Stimulated activated CD4-positive, alpha-beta T cell treated with anti-CD3 and anti-CD28 coated beads, Interleukin-15, amount 100 ng/mL, for 48 hours (primary cell): ENCODE data around the gene STK31.
"Not testable (repeated sequence)": the region's sequence is repeated elsewhere in the genome, so short reads cannot be mapped to it uniquely, and the experiment has no call there.

Experiments used
- DNase-seq, 2 donors: peaks; one replicate each; pipeline ENCODE4 v3.0.0-alpha.2; 2020; ENCODE audit warnings: low read depth in 2 of 2

STK31 gene, protein sequence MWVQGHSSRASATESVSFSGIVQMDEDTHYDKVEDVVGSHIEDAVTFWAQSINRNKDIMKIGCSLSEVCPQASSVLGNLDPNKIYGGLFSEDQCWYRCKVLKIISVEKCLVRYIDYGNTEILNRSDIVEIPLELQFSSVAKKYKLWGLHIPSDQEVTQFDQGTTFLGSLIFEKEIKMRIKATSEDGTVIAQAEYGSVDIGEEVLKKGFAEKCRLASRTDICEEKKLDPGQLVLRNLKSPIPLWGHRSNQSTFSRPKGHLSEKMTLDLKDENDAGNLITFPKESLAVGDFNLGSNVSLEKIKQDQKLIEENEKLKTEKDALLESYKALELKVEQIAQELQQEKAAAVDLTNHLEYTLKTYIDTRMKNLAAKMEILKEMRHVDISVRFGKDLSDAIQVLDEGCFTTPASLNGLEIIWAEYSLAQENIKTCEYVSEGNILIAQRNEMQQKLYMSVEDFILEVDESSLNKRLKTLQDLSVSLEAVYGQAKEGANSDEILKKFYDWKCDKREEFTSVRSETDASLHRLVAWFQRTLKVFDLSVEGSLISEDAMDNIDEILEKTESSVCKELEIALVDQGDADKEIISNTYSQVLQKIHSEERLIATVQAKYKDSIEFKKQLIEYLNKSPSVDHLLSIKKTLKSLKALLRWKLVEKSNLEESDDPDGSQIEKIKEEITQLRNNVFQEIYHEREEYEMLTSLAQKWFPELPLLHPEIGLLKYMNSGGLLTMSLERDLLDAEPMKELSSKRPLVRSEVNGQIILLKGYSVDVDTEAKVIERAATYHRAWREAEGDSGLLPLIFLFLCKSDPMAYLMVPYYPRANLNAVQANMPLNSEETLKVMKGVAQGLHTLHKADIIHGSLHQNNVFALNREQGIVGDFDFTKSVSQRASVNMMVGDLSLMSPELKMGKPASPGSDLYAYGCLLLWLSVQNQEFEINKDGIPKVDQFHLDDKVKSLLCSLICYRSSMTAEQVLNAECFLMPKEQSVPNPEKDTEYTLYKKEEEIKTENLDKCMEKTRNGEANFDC

DNA sequence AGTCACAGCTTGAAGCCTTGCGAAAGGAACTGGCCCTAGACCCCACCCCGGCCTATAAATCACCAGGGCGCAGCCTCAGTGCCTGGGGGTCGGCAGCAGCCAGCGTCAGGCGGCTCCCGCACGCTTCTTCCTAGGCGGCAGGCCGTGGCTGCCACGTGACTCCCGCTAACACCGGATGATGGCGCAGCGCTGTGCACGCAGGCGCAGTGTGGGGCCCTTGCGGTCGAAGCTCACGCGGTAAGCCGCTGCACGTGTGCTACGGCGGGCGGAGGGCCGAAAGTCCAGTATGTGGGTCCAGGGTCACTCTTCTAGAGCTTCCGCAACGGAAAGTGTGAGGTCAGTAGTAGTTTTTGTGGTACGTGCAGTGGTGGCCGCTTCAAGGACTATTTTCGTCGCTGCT lies at the start of gene STK31:
Gene STK31 (plus strand): TSS at position 220 of the 400 bp plus-strand sequence. CDS start 67 bp downstream, at position 287.
- no peak for DNase-seq

DNA sequence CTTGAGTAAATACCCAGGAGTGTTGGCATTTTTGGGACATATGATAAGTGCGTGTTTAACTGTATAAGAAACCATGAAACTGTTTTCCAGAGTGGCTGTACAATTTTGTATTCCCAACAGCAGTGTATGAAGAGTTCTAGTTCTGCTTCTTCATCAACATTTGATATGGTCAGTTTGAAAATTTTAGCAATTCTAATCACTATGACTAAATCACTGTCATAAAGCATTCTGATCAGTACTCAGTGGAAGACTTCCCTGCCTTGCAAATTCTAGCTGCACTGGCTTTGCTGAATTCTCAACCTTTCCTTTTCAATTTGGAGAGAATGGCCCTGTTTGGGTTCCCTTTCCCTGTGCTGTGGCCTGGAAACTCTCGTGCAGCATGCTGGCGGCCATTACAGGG lies 48.6 kb upstream of the STK31 start:
- DNase-seq = no peak

DNA sequence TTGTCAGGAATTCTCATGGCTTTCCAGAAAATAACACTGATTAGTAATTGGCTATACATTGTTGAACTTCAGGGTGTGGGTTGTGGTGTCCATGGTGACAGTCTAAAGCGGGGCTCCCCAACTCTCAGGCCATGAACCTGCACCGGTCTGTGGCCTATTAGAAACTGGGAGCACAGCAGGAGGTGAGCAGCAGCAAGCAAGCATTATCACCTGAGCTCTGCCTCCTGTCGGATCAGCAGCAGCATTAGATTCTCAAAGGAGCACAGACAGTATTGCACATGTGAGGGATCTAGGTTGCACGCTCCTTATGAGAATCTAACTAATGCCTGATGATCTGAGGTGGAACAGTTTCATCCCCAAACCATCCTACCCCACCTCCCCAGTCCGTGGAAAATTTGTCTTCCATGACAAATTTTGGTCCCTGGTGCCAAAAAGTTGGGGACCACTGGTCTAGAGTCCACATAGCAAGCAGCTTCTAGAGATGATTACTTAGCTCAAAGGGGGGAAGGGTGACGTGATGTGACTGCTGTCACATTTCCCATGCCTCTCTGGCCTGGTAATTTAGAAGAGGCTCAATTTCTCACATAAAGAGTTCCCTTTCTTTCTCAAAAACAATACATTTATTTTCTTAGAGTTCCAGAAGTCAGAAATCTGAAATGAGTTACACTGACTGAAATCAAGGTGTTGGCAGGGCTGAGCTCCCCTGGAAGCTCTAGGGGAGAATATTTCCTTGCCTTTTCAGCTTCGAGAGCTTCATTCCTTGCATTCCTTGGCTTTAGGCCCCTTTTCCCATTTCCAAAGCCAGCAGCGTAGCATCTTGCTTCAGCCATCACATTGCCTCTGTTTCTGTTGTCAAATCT lies 47.7 kb upstream of the STK31 start:
- DNase-seq = no peak

DNA sequence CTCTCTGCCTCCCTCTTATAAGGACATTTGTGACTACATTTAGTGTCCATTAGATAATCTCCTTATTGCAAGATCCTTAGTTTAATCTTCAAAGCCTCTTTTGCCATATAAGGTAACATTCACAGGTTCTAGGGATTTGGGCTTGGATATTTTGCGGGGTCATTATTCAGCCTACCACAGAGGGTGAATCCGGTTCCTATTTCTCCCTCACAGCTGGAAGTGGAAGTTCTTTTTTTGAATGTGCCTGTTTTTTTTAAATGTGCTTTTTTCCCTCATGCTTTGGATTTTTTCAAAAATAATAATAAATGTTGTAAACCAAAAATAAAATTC lies 47.1 kb upstream of the STK31 start:
- DNase-seq = no peak

DNA sequence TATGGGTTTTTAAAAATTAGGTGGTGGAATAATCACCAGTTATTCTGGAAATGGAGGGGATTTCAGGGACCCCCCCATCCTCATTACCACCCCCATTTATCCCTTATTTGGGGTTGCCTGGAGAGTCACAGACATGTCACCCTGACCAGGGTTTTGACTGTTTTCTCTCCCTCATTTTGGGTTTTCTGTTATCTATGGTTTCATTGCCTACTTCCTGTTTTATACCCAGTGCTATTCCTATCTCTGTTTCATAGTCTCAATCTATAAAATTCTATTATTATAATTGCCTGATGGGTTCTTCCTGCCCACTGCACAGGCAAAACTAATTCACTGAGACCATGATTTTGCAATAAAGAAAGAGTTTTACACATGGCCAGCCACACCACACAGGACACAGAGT lies 45.9 kb upstream of the STK31 start:
- no peak for DNase-seq

DNA sequence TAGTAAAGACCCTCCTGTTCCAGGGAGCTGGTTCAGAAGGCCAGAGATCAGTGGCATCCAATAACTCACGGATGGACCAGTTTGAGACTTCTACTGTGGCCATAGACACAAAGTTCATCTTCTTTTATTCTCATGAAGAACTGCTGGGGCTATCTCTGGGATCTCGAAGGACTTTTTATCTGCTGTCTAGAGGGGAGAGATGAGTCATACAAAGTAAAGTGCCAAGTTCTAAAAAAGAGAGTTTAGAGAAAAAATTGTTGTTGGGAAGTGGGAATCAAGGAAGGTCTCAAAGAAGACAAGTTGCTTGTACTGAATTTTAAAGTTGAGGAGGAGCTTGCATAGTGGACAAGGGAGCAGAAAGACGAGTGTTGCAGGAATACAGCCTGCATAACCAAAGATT lies 38.0 kb upstream of the STK31 start:
- DNase-seq = no peak

DNA sequence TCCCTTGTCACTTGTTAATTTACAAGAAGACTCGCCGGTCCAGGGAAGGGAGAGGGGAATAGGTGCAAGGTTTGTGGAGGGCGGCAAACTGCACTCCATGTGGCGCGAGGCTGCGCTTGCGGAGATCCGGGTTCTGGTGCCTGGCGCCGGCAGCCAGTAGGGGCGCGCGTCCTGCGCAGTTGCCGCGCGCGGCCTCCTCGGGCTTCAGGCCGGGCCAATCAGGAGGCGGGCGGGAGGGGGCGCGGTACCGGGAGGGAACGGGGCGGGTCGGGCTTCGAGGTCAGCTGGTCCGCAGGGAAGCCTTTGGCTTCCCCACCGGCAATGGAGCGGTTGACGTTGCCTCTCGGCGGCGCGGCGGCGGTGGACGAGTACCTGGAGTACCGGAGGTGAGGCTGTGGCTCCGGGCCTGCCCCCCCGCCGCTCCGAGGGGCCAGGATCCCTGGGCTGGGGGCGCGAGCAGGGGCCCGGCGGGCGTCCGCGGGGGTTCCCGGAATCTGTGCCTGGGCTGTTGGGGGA lies 30.1 kb upstream of the STK31 start, which contains the start of gene FAM221A:
Gene FAM221A (plus strand): TSS at position 302 of the 516 bp plus-strand sequence. CDS start 20 bp downstream, at position 322.
- peak; percentile 68 to 84 for DNase-seq

DNA sequence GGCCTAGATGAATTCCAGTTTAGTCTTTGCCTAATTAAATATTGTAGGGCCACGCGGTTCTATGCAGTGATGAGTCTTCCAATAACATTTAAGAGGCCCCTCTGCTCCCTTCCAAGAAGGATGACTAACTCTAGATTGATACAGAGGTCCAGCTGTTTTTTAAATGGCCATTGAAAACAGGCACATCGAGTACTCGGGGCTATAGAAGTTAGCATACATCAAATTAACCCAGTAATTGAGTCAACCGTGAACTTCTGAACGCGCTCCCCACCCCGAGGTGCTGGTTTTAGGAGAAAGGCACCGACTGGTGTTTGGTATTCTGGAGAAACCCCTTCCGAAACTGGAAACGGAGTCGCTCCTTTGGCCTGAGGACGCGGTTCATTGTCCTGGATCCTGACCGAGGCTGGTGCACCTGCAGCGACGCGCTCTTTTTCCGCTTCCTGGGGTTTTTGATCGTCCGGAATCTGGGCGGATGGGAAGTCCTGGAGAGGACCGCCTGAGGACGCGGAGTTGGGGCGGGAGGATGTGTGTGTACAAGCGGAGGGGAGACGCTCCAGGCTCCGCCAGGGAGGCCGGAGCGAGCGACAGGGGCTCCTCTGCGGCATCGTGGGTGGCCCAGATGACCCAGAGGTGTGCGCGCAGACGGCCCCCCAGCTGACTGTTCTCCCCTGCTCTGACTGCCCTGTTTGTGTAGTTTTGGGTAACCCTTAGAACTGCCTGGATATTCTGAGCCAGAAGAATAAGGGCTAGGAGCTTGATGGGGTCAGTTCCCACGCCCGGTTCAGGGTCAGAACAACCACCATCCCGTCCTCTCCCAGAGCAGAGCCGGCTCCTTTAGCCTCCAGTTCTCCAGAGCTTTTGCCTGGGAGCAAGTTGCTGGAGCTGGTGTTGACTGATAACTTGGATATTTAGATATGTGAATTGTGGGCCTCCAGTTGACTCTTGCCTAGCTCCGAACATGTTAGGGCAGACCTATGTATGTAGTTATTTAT lies 29.3 kb upstream of the STK31 start:
- DNase-seq = peak; percentile 1 to 24

DNA sequence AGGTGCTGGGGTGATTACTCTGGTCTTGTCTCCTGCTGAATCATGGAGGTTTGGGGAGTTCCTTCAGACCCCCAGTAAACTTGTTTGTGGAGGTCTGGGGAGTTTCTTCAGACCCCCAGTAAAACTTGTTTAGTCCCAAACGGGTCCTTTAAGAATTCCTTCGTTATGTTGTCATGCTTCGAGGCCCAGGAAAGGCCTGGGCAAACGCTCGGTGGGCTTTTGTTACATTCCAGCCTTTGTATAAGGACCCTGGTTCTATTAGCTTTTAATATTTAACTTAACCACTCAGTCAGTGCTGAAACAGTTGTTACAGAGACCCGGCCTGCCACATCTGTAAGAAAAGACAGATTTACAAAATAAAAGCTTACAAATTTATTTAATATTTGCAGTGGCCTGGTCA lies 26.0 kb upstream of the STK31 start:
- DNase-seq = not testable (repeated sequence)

DNA sequence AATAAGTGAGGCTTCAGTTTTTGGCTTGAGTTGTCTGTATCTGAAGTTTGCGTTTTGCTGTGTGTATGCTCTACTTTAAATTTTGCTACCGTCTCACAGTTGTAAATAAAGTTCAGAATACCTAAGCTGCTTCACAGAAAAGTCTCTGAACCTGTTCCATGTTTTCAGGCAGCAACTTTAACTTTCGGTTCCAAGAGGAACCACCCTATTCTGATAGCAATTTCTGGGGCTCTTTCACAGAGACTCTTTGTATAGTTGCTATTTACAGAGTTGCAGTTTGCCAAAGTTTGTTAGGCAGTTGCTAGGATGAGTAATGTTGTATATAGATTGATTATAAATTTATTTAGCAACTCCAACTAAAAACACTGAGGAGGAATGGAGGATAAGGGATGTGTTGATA lies 24.3 kb upstream of the STK31 start:
- no peak for DNase-seq

DNA sequence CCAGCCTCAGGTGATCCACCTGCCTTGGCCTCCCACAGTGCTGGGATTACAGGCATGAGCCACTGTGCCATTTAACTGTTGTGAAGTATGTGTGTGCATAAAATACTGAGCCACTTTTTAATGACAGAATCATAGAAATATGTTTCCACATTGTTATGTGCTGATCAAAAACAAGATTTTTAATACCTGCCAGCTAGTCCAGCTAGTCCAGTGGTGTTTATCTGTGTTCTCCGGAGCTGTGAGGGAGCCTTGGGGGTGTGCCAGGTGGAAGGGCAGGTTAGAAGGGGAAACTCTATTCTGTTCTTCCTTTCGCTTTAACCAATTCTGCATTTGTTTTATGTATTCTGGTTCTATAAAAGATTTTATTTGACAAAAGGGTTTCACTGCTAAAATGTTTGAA lies 23.0 kb upstream of the STK31 start:
- DNase-seq = no peak

DNA sequence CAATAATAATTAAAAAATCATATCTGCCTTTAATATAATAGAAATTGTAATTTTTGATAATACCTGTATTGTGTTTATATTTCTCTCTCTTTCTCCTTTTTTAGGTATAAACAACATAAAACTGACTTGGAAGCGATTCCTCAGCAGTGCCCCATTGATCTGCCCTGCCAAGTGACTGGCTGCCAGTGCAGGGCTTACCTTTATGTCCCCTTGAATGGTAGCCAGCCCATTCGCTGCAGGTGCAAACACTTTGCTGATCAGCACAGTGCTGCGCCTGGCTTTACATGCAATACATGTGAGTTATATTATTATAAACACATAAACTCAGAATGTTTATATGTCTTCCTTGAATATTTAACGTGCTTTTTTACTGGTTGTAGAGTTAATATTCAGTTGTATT lies 20.9 kb upstream of the STK31 start:
- DNase-seq = no peak

DNA sequence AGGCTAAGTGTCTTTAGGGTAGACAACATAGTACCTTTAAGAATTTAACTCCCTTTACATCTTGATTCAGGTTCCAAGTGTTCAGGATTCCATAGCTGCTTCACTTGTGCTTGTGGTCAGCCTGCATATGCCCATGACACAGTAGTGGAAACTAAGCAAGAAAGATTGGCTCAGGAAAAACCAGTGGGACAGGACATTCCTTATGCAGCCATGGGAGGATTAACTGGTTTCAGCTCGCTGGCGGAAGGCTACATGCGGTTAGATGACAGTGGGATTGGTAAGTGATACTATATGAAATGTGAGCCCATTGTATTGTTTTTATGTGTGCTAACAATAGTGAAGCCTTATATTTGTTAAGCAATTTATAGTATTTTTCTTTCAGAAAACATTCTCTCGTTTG lies 18.7 kb upstream of the STK31 start:
- no peak for DNase-seq

DNA sequence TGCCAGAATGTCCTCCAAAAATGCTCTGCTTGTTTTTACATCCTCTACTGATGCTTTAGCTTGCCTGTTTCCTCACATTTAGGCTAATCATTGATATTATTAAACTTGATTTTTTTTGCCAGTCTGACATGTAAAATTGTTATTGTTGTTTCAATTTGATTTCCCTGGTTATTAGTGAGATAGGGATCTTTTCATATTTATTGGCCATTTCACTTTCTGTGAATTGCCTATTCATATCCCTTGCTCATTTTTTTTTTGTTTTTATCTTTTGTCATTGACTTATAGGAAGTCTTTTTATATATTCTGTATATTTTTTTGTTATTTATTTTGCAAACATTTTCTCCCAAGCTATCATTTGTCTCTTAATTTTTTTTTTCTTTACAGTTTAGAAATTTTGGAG lies 16.8 kb upstream of the STK31 start:
- DNase-seq = no peak

DNA sequence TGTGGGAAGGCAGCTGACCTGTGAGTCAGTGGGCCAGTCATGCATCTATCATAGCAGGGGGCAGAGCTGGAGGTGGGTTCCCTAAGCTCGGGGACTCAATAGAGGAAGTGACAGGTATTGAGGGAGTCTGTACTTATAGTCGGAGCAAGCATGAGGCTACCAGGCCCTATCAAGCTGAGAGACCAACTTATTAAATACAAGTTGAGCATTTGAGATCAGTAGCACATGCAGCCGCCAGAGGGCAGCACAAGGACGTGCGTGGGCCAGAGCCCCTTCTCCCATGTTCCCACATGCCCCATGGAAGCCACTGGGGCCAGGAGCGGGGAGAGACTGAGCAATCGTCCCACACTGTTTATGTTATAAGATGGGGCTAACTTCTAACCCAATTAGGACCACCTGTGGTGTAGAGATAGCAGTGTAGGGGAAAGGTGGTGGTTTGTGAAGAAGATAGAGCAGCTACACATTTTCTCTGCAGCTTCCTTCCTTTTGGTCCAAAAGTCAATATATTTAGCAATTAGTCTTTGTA lies 13.0 kb upstream of the STK31 start:
- peak; percentile 9 to 34 for DNase-seq

DNA sequence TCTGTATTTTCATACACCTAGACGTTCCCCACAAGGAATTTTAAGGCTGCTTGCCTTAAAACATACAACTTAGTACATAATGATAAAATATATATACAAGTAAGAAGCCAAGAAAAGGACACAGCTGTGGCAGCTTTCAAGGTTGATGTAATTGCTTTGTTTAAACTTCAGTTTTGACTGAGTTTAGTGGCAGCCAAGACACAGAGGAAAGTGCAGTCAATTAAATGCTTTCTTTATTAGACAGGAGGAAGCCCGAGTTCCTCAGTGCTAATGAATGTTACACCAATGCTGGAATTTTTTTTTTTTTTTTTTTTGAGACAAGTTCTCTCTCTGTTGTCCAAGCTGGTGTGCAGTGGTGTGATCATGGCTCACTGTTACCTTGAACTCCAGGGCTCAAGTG lies 11.2 kb upstream of the STK31 start:
- DNase-seq = no peak

DNA sequence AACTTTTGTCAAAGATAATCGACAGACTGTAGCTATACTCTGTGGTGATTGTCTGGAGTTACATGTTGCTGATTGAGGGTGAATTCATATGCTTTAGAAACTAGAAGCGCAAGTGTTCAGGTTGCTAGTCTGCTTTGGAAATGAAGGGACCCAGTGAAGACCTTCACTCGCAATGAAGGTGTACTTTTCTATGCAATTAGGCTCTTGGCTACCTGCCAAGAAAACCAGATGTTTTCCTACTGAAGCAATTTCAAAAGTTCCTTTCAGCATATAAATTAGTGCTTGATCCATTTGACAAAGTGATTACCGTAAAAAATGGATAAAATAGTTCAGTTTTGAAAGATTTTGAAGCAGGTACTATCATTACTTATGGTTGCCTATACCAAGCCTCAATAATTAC lies 10.0 kb upstream of the STK31 start:
- DNase-seq = no peak

DNA sequence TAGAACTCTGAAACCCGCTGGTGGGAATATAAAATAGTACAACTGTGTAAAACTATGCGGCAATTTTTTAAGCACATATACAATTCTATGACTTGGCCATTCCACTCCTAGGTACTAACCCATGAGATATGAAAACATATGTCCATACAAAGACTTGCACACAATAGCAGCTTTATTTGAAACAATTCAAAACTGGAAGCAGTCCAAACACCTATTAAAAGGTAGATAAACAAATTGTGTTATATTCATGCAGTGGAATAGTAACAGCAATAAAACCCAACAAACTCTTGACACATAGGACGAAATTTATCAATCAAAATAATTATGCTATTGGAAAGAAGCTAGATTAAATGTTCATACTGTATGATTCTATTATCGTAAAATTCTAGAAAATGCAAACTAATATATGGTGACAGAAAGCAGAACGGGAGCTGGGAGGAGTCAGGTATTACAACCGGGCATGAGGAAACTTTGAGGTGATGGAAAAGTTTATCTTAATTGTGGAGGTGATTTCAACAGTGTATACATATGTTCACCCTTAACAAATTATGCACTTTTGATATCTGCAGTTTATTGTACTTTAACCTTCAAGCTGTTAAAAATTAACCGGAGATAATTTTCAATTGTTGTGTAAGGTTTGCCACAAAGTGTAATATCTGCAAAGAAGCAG lies 803 bp upstream of the STK31 start:
- no peak for DNase-seq
